Measurements from ENCODE around the gene MALRD1.

Gene MALRD1

GRCh38 chr10:19611775-19612174, 563.2 kb downstream of the MALRD1 start:
- no peak for TF ChIP-seq CTCF (conservative IDR thresholded peaks at IDR 0.05; ENCODE audit: low read depth, low read length)
- H3K4me3 ChIP-seq (ENCODE audit: low read length): no peak overlapping the region
- no peak for DNase-seq (ENCODE audit: low read depth)

GRCh38 chr10:19616966-19617365, 568.4 kb downstream of the MALRD1 start:
- no peak for TF ChIP-seq CTCF (conservative IDR thresholded peaks at IDR 0.05; ENCODE audit: low read depth, low read length)
- no peak for DNase-seq (ENCODE audit: low read depth)

GRCh38 chr10:19620811-19621210, 572.2 kb downstream of the MALRD1 start:
- no peak for DNase-seq (ENCODE audit: low read depth)
- no peak for TF ChIP-seq CTCF (conservative IDR thresholded peaks at IDR 0.05; ENCODE audit: low read depth, low read length)
- no peak overlapping the region for H3K4me3 ChIP-seq (ENCODE audit: low read length)

More at GRCh38 chr10:19616966-19617365, 568.4 kb downstream of the MALRD1 start:
- no peak overlapping the region for H3K4me3 ChIP-seq (ENCODE audit: low read length)

GRCh38 chr10:19623321-19623720, 574.7 kb downstream of the MALRD1 start:
- no peak overlapping the region for H3K4me3 ChIP-seq (ENCODE audit: low read length)
- DNase-seq (ENCODE audit: low read depth): no peak
- no peak for TF ChIP-seq CTCF (conservative IDR thresholded peaks at IDR 0.05; ENCODE audit: low read depth, low read length)

- TF ChIP-seq CTCF (conservative IDR thresholded peaks at IDR 0.05; ENCODE audit: low read depth, low read length): no peak
- no peak for DNase-seq (ENCODE audit: low read depth)
- H3K4me3 ChIP-seq (ENCODE audit: low read length): no peak overlapping the region
These were observed 577.6 kb downstream of the MALRD1 start for GRCh38 chr10:19626156-19626555.

GRCh38 chr10:19628767-19629560, 580.4 kb downstream of the MALRD1 start:
- TF ChIP-seq CTCF (conservative IDR thresholded peaks at IDR 0.05; ENCODE audit: low read depth, low read length): no peak
- DNase-seq (ENCODE audit: low read depth): no peak

GRCh38 chr10:19629567-19629966, 581.0 kb downstream of the MALRD1 start:
- TF ChIP-seq CTCF (conservative IDR thresholded peaks at IDR 0.05; ENCODE audit: low read depth, low read length): peak; percentile 43
- peak; percentile 43 for DNase-seq (ENCODE audit: low read depth)
- no peak overlapping the region for H3K4me3 ChIP-seq (ENCODE audit: low read length)

More at GRCh38 chr10:19628767-19629560, 580.4 kb downstream of the MALRD1 start:
- H3K4me3 ChIP-seq (ENCODE audit: low read length): no peak overlapping the region
